Fibroblast of villous mesenchyme (primary cell): ENCODE data around the gene ABCA4. TPM values are rescaled to one million over a fixed set of nuclear protein-coding genes. Genes with fewer than 3 reads are reported as not detected.
"Not testable (repeated sequence)": the region's sequence is repeated elsewhere in the genome, so short reads cannot be mapped to it uniquely, and the experiment has no call there.

ENCODE experiments used
- DNase-seq: peaks from one replicate; pipeline ENCODE4 v3.0.0-alpha.2; 2010; ENCODE audit warnings: low read depth
- H3K4me3 ChIP-seq: 2 replicates; pipeline ENCODE4 v1.5.1; 2011; ENCODE audit warnings: low read depth, mild to moderate bottlenecking, low read length
- CTCF ChIP-seq: IDR thresholded peaks from 2 replicates; pipeline ENCODE4 v1.5.1; 2012; ENCODE audit warnings: low read depth, mild to moderate bottlenecking, low read length; ENCODE audit not compliant: insufficient read depth
- total RNA-seq: library from RNA; depleted of rRNA; stranded (reverse); fragments of >200 nt; gene quantifications from 2 replicates; pipeline ENCODE4 v1.2.3, GENCODE V29; 2012

ABCA4 gene
- total RNA-seq, 1 donor = 0.43 TPM

GRCh38 chr1:94154989-94155388, 34.0 kb upstream of the ABCA4 start:
- no peak overlapping the region for H3K4me3 ChIP-seq
- TF ChIP-seq CTCF = no peak
- no peak for DNase-seq

- no peak for TF ChIP-seq CTCF
- H3K4me3 ChIP-seq = no peak overlapping the region
- DNase-seq = no peak
Observed at GRCh38 chr1:94153133-94153532, 32.2 kb upstream of the ABCA4 start.

GRCh38 chr1:94149166-94149565, 28.2 kb upstream of the ABCA4 start:
- H3K4me3 ChIP-seq, DNase-seq: not testable (repeated sequence)

- no peak for DNase-seq
- no peak for TF ChIP-seq CTCF
- no peak overlapping the region for H3K4me3 ChIP-seq
Observed at GRCh38 chr1:94146273-94146672, 25.3 kb upstream of the ABCA4 start.

- no peak for DNase-seq
- no peak overlapping the region for H3K4me3 ChIP-seq
- TF ChIP-seq CTCF = no peak
Observed at GRCh38 chr1:94144836-94145235, 23.9 kb upstream of the ABCA4 start.

GRCh38 chr1:94143809-94144176, 22.8 kb upstream of the ABCA4 start:
- no peak overlapping the region for H3K4me3 ChIP-seq
- TF ChIP-seq CTCF = no peak
- no peak for DNase-seq

GRCh38 chr1:94143173-94143808, 22.3 kb upstream of the ABCA4 start:
- peak; percentile 42 for DNase-seq
- no peak overlapping the region for H3K4me3 ChIP-seq
- TF ChIP-seq CTCF = no peak
